Left ventricle myocardium inferior (tissue), 1 donor: ENCODE data around the gene HLCS. TPM values are rescaled to one million over a fixed set of nuclear protein-coding genes. Genes with fewer than 3 reads are reported as not detected.

Experiments used
- DNase-seq: peaks from one replicate; pipeline ENCODE4 v3.0.0-alpha.2; 2020
- H3K27ac ChIP-seq: fragments of 200-600 bp; replicated peaks from 2 replicates; pipeline ENCODE4 v1.8.0; 2021
- H3K27me3 ChIP-seq: fragments of 200-600 bp; 2 replicates; pipeline ENCODE4 v1.8.0; 2021; ENCODE audit warnings: low read depth
- H3K36me3 ChIP-seq: fragments of 200-600 bp; 2 replicates; pipeline ENCODE4 v1.8.0; 2021
- H3K4me1 ChIP-seq: fragments of 200-600 bp; 2 replicates; pipeline ENCODE4 v1.8.0; 2021
- H3K4me3 ChIP-seq: fragments of 200-600 bp; 2 replicates; pipeline ENCODE4 v1.8.0; 2021; ENCODE audit warnings: mild to moderate bottlenecking, moderate library complexity
- H3K9me3 ChIP-seq: fragments of 200-600 bp; replicated peaks from 2 replicates; pipeline ENCODE4 v1.8.0; 2021
- CTCF ChIP-seq: fragments of 200-600 bp; IDR thresholded peaks from 2 replicates; pipeline ENCODE4 v1.8.0; 2021; ENCODE audit warnings: antibody characterized with exemption, mild to moderate bottlenecking, borderline replicate concordance
- intact Hi-C: fragments of 100-400 bp; cut with micrococcal nuclease; formaldehyde crosslinking; loops from one replicate; pipeline ENCODE4 v1.11.0; 2022
- total RNA-seq: library from RNA; stranded (reverse); fragmentation: NEBNext Ultra II Directional; extraction: Animal tissue kit (Norgen Biotek cat#: 25700); gene quantifications from one replicate; pipeline ENCODE4 v1.2.1, GENCODE V29; 2021
- donor health status: DM: no; HTN: yes; CAD: no; lungs with severe emphysema.

Gene HLCS
- total RNA-seq, 1 donor from 2014 or later = 5.3 TPM

- Histone ChIP-seq H3K27ac (no peak overlapping the region), H3K9me3 (no peaks in the 10 kb centered on the region), H3K27me3 (no peaks in the 10 kb centered on the region), H3K36me3 (no peaks in the 10 kb centered on the region), H3K4me1 (peaks cover 21% of the 10 kb centered on the region), H3K4me3 (no peak overlapping the region)
- intact Hi-C loops = loop anchor here (10.0 kb wide), 1 partner anchor 106 kb away; no protein-coding TSS in a partner anchor
- no peak for TF ChIP-seq CTCF
- no peak for DNase-seq
Observed at GRCh38 chr21:36850372-36850771, 116.1 kb downstream of the HLCS start.

DNA sequence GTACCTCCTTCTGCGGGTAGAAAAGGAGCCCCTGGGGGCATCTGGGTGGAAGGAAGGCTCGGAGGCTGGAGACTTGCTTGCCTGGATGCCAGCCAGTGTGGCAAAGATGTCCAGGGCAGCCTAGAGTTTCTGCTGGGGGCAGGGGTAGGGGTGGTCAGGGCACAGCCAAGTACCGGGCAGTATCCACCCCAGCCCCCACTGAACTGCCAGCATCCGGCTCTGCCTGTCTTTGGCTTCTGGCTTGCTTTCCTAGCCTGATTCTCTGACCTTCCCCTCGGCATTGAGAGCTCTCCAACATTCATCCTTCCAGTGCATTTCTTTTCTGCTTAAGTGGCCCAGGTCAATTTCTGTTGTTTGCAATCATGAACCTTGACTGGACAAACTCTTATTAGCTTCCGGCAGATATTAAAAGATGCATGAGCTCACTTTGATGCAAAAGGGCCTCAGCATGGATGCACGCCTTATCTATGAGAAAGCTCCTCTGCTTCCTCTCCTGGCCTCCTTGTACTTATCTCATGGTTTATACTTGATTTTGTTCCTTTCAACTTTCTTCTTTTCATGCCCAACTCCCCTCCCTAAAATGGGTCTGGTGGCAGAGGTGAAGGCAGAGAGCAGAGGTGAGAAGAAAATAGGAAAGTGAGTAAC lies 116.9 kb downstream of the HLCS start:
- Histone ChIP-seq H3K4me1 (peaks cover 18% of the 10 kb centered on the region), H3K27me3 (no peaks in the 10 kb centered on the region), H3K27ac (no peak overlapping the region), H3K4me3 (no peak overlapping the region), H3K36me3 (no peaks in the 10 kb centered on the region), H3K9me3 (no peaks in the 10 kb centered on the region)
- TF ChIP-seq CTCF = no peak
- DNase-seq = no peak
- intact Hi-C loops = loop anchor here (10.0 kb wide), 1 partner anchor 105 kb away; no protein-coding TSS in a partner anchor

- peaks cover 14% of the 10 kb centered on the region for H3K4me1 ChIP-seq
- no peaks in the 10 kb centered on the region for H3K27me3 ChIP-seq
- DNase-seq = no peak
- TF ChIP-seq CTCF = no peak
- intact Hi-C loops = no loop called here
- H3K9me3 ChIP-seq = no peaks in the 10 kb centered on the region
- no peak overlapping the region for H3K27ac ChIP-seq
- H3K36me3 ChIP-seq = no peaks in the 10 kb centered on the region
- H3K4me3 ChIP-seq = no peak overlapping the region
Observed at GRCh38 chr21:36848730-36849274, 117.7 kb downstream of the HLCS start.

DNA sequence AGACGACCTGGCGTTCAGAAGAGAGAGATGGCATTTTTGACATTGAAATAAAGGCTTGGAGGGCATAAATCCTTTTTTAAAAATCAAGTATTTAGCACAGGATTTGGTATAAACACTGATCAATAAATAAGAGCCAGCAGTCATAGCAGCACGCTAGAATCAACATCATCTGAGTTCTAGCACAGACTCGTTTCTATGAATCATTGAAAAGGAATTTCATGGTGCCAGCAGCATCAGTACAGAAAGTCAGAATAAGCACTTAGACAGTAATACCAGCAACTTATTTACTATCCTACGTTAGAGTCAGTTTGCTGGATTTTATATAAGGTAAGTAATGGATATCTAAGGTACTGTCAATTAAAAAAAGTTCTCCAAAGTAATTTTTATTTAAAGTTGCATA lies 119.3 kb downstream of the HLCS start:
- Histone ChIP-seq H3K4me1 (peaks cover 14% of the 10 kb centered on the region), H3K9me3 (no peaks in the 10 kb centered on the region), H3K4me3 (no peak overlapping the region), H3K27me3 (no peaks in the 10 kb centered on the region), H3K36me3 (no peaks in the 10 kb centered on the region), H3K27ac (no peak overlapping the region)
- no peak for TF ChIP-seq CTCF
- DNase-seq = no peak
- intact Hi-C loops = no loop called here

DNA sequence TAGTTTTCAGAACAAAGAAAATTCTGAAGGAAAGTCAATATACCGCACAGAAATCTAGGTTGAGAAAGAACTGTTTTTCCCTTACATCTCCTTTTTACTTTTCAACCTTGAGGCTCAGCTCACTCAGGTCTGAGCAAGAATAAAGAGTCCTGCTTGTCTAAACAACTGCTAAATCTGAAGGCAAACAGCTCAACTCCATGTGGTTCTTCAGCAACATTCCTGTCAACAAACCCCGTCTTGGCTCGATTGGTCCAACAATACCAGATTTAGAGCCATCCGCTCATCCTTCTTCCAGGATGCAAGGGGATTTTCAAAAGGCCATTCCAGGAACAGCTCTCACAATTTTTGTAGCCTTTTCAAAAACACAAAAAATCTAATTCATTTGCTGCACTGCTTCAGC lies 119.8 kb downstream of the HLCS start:
- intact Hi-C loops = no loop called here
- no peak for TF ChIP-seq CTCF

More for the DNA sequence above, 119.8 kb downstream of the HLCS start:
- no peak for DNase-seq
- Histone ChIP-seq H3K36me3 (no peaks in the 10 kb centered on the region), H3K4me3 (no peak overlapping the region), H3K27ac (no peak overlapping the region), H3K27me3 (no peaks in the 10 kb centered on the region), H3K4me1 (peaks cover 14% of the 10 kb centered on the region), H3K9me3 (no peaks in the 10 kb centered on the region)
